Activated CD8-positive, alpha-beta memory T cell treated with anti-CD3 and anti-CD28 coated beads for 48 hours (primary cell): ENCODE results near the gene VILL.
"Not testable (repeated sequence)": the region's sequence is repeated elsewhere in the genome, so short reads cannot be mapped to it uniquely, and the experiment has no call there.

ENCODE experiments used
- DNase-seq, 3 experiments: peaks; one replicate each; pipeline ENCODE4 v3.0.0-alpha.2; 2020; ENCODE audit warnings: low read depth in 2 of 3, low spot score in 2 of 3

Gene VILL

DNA sequence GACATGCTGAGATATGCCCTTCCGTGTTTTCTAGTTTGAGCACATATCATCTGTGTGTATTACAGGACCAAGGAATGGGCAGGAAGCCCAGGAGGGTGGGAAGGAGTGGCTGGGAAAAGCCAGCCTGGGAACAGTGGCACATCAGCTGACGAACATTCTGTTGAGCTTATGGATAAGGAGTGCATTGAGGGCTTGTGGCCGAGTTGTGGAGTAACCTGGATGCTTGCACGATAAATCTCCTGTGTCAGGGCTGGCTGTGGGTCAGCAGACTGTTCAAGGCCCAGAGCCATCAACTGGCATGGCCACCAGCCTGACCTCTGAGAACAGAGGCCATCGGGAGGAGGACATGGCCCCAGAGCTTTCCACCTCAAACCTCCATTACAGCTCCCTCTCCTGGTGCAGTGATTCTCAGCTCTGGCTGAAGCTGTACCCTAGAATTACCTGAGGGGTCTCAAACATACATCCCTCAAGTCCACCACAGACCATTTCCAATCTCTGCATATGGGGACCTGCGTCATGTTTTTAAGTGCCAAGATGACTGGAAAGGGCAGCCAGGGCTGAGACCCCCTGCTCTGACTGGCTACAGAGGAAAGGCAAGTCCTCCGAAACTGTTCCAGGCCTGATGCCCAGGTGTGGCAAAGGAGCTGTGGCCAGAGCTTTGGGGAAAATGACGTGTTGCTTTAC is 4.8 kb upstream of the VILL start:
- no peak for DNase-seq

DNA sequence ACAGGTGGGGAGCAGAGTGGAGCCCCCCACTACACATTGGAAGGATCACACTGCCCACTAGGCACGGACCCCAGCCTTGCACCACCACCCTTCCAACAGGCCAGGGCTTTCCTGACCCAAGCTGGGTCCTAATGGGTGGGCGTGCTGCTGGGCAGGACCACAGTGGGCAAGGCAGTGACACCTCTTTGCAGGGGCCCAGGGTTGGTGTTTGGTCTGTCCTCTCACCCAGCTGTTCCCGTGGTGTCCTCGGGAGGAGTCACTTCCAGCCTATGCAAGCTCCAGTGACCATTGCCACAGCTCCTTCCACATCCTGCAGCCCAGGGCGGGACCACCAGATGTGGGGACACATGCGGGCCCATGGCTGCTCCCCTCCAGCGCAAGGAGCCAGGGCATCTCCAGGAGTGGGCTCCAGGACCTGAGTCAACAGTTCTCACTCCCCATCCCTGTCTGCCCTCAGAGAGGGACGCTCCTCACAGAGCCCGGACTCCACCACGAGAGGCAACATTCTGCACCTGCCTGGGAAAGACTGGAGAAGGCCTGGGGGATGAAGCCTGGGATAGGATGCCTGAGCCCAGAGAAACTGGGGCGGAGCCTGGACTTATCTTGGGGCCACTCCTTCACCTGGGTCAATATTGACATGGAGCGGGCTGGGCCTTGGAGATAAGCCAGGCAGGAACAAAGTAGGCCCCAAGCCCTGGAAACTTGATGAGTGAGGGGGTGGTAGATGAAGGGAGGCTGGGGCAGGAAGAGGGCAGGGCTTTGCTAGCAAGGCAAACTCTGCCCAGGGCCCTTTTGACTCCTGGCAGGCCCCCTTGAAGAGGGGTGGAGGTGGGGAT is 3.9 kb upstream of the VILL start:
- DNase-seq, result no peak

GRCh38 chr3:37987315-37987697 is 3.3 kb upstream of the VILL start:
- DNase-seq, result no peak

DNA sequence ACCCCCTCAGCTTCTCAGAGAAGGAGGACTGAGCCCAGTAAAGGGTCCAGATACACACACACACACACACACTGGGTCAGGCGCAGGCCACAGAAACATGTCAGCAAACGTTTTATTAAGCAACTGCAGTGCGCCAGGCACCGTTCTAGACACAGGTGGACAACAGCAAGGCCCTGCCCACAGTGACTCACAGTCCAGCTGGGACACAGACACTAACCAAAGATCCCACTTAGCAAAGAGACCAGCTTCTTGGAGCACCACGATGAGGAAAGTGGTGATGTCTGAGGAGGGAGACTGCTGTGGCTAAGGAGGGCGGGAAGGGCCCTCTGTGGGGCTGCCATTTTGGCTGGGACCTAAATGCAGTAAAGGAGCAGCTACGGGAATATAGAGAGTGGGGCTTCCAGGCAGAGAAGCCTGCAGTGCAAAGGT is 2.8 kb upstream of the VILL start:
- DNase-seq, result no peak

DNA sequence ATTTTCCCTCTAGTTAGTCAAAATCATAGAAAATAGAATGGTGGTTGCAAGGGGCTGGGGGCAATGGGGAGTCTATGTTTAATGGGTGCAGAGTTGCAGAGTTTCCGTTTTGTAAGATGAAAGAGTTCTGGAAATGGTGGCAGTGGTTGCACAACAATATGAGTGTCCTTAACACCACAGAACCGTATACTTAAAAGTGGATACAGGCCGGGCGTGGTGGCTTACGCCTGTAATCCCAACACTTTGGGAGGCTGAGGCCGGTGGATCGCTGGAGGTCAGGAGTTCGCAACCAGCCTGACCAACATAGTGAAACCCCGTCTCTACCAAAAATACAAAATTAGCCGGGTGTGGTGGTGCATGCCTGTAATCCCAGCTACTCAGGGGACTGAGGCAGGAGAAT is 2.2 kb upstream of the VILL start:
- DNase-seq, result not testable (repeated sequence)

- no peak for DNase-seq
Observed at GRCh38 chr3:37988931-37989525, 1.6 kb upstream of the VILL start.

DNA sequence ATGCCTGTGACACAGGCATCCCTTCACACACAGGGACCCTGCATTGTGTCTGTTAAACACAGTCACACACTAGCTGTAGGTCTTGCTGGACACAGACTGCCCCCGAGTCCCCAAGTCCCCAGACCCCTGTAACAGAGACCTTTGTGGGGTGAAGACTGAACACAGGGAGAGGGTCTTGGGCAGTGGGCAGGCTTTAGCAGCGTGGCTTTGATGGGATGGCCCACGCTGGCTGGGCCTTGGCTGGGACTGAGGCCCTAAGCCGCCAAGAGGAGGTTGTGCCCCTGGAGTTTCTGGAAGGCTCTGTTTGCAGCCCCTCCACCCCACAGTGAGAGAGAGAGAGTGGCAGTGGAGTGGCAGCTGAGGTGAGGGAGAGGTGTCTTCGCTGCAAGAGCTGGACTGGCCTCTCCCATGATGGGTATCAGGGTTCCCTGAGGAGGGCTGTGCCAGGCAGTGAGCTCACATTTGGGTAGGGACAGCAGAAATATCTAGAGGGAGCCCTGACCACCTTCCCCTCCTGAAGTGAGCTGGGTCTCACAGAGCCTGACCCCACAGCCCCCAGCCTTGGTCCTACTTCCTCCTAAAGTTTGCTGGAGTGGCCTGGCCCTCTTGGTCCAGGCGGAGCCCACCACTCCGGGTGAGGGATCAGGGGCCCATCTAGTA is 635 bp upstream of the VILL start:
- no peak for DNase-seq

- no peak for DNase-seq
Observed at GRCh38 chr3:37991109-37991508, 523 bp downstream of the VILL start.

DNA sequence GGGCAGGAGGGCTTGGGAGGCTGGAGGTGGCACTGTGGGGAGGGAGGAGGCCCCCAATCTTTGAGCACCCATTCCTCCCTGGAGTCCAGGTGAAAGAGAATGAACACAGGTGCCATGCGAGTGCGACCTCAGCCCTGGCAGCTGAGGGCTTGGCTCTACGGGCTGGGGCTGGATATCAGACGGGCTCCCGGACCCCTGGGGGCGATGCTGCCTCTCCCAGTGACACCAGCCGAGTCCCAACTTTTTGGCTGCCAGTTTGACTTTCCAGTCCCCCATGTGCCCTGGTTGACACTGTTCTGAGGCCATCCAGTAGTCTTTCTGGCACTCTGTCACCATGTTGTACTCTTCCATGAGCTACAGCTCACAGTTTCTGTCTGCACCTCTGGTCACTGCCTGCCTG is 1.2 kb downstream of the VILL start:
- no peak for DNase-seq

GRCh38 chr3:37992271-37993066 is 1.9 kb downstream of the VILL start:
- no peak for DNase-seq

DNA sequence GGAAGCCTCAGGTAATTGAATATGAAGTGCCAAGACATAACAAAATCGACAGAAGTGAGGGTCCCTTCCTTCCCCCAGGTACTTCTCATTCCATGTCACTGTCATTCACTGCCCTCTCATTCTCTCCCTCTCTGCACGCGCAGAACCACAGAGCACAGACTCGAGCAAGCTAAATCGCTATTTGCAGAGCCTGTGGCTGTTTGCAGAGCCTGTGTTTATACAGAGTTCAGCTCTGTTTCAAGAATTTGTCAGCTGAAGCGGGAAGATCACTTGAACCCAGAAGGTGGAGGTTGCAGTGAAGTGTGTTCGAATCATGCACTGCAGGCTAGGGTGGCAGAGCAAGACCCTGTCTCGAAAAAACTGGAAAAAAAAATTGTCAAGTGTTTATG is 2.5 kb downstream of the VILL start:
- no peak for DNase-seq

DNA sequence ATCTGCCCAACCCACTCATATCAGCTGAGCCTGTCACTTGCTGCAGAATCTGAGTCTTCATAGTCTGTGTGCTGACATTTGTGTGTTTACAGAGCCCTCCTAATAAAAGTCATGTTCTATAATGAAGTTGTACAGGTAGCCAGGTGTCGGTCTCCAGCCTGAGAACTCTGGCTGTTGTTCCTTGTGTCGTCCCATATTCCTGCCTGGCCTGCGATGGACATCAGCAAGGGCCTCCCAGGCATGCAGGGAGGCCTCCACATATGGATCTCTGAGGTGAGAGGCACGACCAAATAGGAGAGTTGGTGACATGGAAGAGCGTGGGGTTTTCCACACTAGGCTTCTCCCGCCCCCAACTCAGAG is 2.9 kb downstream of the VILL start:
- no peak for DNase-seq

GRCh38 chr3:37993820-37994638 is 3.4 kb downstream of the VILL start:
- peak; percentile 49 to 63 (median 55) for DNase-seq

GRCh38 chr3:37994639-37994972 is 4.0 kb downstream of the VILL start:
- no peak for DNase-seq

DNA sequence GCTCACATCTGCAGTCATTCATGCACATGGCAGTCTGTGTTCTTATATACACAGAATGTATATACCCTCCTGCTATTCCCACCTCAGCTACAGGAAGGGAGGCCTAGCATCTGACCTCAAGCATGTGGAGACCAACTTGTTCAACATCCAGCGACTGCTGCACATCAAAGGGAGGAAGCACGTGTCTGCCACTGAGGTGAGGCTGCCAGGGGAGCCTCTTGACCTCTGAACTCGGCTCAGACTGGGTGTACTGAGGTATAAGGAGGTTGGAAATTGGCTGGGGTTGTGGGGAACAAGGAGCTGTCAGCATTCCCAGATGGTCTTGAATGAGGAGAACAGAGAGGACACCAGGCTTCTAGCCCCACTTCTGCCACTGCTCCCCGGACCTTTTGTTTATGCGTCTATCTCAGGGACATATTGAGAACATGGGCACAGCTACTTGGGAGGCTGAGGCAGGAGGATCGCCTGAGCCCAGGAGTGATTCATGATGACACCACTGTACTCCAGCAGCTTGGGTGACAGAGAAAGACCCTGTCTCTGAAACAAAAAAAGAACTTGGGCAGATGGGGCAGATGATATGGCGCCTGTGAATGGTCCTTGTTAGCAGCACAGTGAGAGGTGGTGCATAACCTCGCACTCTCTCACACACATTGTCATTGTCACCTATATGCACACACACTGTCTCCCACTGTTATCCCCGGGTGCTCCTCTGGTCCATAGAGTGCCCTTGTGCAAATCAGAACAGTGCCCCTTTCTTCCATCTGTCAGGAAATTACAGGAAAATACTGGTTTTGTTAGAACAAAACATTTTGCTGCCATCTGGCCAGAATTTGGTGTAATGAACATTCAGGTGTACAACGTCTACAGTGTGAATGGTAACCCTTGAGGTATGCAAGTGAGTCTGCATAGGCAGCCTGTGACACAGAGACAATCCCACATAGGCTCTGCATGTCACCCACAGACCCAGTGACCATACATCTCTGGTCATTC is 5.4 kb downstream of the VILL start:
- no peak for DNase-seq

GRCh38 chr3:37996785-37997301 is 6.3 kb downstream of the VILL start:
- DNase-seq, result peak; percentile 37 to 80 (median 61)

DNA sequence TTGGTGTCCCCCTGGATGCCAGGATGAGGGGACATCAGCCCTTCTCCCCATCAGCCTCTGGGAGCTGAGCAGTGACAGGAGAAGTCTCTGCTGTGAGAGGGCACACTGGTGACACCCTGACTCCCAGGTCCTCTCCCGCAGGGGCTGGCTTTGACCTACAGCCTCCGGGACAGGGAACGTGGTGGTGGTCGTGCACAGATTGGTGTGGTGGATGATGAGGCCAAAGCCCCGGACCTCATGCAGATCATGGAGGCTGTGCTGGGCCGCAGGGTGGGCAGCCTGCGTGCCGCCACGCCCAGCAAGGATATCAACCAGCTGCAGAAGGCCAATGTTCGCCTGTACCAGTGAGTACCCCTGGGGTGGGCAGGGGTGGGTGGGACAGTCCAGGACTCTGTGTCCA is 6.8 kb downstream of the VILL start:
- no peak for DNase-seq

DNA sequence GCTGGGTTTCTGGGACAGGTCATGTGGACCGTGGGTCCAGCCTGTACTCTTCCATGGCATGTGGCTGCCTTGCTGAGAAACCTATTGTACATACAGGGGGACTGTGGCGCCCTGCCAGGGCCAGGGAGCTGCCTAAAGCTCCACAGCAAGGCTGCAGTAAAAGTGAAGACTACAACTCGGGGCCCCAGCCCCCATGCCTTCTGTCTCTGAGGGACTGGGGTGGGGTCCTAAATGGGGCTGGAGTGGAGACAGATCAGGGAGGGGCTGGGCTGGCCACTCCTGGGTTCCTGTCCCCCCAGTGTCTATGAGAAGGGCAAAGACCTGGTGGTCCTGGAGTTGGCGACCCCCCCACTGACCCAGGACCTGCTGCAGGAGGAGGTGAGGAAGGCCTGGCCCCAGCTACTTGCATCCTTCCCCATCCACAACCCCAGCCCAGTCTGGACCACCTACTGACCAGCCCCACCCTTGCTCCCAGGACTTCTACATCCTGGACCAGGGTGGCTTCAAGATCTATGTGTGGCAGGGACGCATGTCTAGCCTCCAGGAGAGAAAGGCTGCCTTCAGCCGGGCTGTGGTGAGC is 7.3 kb downstream of the VILL start:
- DNase-seq, result no peak

- no peak for DNase-seq
Observed at GRCh38 chr3:37999836-38000235, 9.2 kb downstream of the VILL start.
